NCI-H1048 (cell line): Measurements from ENCODE around the gene MRPL19.
A peak's percentile ranks its signal among the peaks of the same experiment; 100 is the strongest.
"Not testable (repeated sequence)": the region's sequence is repeated elsewhere in the genome, so short reads cannot be mapped to it uniquely, and the experiment has no call there.

Source experiments
- DNase-seq: peaks from one replicate; lab custom pipeline; 2025; lab: John Stamatoyannopoulos, UW

MRPL19 gene

DNA sequence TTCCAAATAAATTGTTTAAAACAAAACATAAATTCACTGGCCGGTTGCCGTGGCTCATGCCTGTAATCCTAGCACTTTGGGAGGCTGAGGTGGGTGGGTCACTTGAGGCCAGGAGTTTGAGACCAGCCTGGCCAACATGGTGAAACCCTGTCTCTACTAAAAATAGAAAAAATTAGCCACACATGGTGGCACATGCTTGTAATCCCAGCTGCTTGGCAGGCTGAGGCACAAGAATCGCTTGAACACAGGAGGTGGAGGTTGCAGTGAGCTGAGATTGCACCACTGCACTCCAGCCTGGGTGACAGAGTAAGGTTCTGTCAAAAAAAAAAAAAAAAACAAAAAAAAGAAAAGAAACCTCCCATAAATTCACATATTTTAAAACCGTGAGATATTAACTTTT is 28.8 kb downstream of the MRPL19 start:
- DNase-seq: not testable (repeated sequence)

GRCh38 chr2:75675908-75676307 is 29.3 kb downstream of the MRPL19 start:
- no peak for DNase-seq

- DNase-seq: no peak
These were observed 29.9 kb downstream of the MRPL19 start for GRCh38 chr2:75676464-75676863.

- no peak for DNase-seq
These were observed 33.0 kb downstream of the MRPL19 start for GRCh38 chr2:75679556-75679955.

- DNase-seq: no peak
These were observed 33.8 kb downstream of the MRPL19 start for GRCh38 chr2:75680402-75680801.

GRCh38 chr2:75683430-75683829 is 36.8 kb downstream of the MRPL19 start:
- DNase-seq: not testable (repeated sequence)

DNA sequence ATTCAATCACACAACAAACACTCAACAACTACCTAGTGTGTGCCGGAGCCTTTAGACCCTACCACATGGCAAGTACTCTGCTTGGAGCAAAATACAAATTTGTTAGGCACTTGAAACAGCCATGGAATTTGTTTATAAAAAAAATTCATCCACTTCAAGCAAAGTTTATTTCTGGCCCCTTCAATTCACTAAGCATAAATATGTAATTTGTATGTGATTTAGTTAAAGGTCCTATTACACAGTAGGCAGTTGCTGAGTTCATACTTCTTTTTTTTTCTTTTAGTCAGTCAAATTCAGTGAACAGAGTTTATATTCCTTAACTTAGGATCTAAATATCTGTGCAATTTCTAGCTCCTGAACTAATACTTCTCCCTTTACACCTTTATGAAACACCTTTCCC is 41.6 kb downstream of the MRPL19 start:
- DNase-seq: no peak

DNA sequence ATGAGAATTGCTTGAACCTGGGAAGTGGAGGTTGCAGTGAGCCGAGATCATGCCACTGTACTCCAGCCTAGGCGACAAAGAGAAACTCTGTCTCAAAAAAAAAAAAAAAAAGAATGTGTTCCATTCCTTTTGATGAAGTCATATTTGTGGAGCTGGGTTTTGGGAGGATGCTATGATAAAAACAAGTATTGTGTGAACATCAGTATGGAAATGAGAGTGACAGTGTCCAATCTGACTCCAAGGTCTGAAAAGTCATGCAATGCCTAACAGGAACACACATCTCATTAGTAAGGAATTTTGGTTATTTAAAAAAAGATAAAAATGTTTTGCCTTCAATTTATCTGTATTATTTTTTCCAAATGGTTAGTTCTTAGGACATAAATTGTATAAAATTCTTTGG is 52.3 kb downstream of the MRPL19 start:
- DNase-seq: no peak

DNA sequence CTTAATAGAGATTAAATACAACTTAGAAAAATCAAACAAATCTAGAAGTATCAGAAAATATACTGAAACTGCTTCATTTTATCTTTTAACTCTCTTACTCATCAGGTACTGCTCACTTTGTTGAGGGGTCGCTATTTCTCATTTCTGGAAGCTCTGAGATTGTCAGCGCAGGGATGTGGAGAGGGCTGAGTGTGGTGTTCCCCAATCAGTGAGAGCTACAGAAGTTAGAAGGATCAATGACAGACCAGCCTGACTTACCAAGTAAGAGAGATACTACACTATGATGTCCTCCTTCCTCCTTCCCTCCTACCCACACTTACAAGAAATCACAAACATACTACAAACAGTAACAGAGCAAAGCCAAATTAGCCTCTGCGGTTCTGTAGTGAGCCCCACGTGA is 56.0 kb downstream of the MRPL19 start:
- DNase-seq: no peak

GRCh38 chr2:75703589-75704287 is 57.2 kb downstream of the MRPL19 start:
- DNase-seq: no peak

DNA sequence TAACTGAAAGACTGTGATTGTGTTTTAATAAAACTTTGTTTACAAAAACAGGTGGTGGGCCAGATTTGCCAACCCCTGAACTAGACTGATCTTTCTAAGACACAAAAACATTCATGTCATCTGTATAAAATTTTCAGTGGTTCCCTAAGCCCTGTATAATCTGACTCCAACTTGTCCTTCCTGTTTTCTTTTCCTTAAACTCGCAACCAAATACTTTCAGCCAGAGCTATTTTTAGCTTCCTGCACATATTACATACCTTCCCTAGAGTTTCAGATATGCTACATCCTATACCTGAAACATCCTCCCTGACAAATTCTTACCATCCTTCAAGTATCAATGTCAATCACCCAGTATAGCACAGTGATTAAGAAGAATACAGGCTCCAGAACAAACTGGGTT is 59.3 kb downstream of the MRPL19 start:
- no peak for DNase-seq

GRCh38 chr2:75707901-75708300 is 61.3 kb downstream of the MRPL19 start:
- DNase-seq: no peak

GRCh38 chr2:75709297-75709696 is 62.7 kb downstream of the MRPL19 start:
- DNase-seq: no peak

GRCh38 chr2:75710220-75710576 is 63.6 kb downstream of the MRPL19 start:
- no peak for DNase-seq

DNA sequence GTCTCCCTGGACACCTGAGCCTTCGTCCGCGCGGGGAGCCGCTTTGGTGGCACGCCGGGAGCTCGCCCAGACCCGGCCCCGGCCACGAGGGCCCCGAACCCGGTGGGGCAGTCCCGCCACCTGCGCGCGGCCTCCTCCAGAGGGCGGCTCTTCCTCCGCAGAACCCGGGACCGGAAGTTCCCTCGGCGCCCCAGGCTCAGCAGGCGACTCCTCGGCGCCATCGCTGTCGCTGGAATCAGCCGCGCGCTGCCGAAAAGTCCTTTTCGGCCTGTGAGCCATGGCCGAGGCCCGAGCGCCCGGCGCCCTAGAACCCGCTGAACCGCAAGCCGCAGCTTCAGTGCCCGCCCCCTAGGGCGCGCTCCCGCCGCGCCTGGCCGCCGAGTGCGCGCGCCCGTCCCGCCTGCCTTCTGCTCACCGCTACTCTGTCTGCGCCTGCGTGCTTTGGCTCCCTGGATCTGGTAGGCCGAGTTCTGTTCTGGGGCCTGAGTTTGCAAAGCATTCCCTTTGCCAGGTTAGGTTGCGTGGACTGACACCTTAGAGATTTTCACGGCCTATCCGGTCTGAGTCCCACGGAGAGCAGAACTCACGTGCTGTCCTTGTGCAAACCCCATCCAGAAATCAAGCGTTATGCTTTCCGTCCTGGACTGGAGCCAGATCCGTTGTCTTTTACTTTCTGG is 64.1 kb downstream of the MRPL19 start, which contains the start of gene GCFC2:
Gene GCFC2 (minus strand): TSS at position 339 of the 677 bp plus-strand sequence. CDS start 60 bp downstream, at position 279.
- DNase-seq: peak; percentile 69

- not testable (repeated sequence) for DNase-seq
These were observed 65.0 kb downstream of the MRPL19 start for GRCh38 chr2:75711590-75711989.

GRCh38 chr2:75716406-75716805 is 69.8 kb downstream of the MRPL19 start:
- DNase-seq: no peak

- no peak for DNase-seq
These were observed 73.0 kb downstream of the MRPL19 start for GRCh38 chr2:75719616-75720015.

DNA sequence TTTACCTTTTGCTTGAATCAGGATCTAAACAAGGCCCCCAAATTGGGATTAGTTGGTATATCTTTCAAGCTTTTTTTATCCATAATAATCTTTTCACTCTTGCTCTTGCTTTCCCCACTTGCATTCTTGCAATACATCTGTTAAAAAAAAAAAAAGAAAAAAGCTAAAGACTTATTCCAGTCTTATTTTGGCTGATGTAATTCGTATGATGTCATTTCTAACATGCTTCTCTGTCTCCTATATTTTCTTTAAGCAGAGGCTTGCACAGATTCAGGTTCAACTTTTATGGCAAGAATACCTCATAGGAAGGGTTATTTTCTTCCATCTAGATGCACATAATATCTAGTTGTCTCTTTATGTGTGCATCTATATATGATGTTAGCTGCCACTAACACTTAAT is 73.9 kb downstream of the MRPL19 start:
- no peak for DNase-seq

DNA sequence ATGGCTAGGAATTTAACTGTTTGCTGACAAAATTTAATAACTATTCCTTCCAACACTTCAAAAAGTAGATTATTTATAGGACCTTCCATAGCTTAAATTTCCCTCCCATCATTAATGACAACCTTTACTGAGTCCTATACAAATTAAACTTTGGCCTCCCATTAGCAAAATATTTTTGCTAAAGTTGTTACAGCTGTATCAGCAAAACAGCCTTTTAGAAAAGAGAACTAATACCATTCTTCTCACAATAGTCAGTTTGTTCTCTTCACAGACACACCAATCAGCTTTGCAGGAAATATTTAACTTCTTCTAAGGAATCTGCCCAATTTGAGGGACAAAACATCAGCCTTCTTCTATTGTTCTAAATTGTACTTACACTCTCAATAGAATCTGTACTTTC is 76.1 kb downstream of the MRPL19 start:
- DNase-seq: no peak

GRCh38 chr2:75728614-75729419 is 82.2 kb downstream of the MRPL19 start:
- DNase-seq: no peak

DNA sequence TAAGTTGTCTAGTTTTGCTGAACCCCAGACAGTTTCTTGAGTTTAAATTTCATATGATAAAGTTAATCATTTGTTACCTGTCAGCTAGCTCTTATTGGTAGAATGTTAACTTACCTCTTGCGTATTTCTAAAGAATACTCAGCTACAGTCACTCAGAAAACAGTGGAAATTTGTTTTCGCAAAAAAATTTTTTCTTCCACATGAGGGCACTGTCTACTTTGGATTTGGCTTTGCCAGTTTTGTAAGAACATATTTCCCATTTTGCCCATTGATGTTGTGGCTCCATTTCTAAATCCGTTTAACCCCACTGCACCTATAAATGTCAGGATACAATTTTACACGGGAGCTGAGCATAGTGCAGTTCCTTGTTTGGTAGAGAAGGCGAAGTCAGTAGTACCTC is 83.3 kb downstream of the MRPL19 start:
- no peak for DNase-seq

DNA sequence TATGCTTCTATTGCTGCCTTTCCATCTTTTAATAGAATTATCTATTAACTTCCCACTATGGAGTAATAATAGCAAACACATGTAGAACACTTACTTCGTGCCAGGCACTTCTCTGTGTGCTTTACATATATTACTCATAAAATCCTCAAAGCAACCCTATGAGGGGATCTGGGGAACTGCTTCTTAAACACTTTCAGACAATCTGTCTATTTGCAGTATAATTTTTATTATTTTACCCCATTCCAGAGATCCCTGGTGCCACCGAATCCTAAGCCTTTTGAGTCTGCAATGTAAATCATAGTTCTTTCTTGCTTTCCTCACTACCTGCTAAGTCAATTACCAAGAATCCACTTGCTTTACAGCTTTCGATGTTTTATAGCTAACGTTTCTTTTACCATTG is 89.7 kb downstream of the MRPL19 start:
- DNase-seq: no peak
